Neural cell (in vitro differentiated cells): ENCODE measurements around the gene GTF2IRD1. TPM values are rescaled to one million over a fixed set of nuclear protein-coding genes. Genes with fewer than 3 reads are reported as not detected.

Experiments
- H2AFZ ChIP-seq: fragments of 200-600, 300-800 bp; sonication (generic), shearing (Covaris generic); 2 replicates; pipeline ENCODE4 v1.6.0; 2014; ENCODE audit warnings: low read depth, mild to moderate bottlenecking, antibody characterized with exemption, low read length, moderate library complexity
- H3F3A ChIP-seq: fragments of 200-600 bp; shearing (Covaris generic); 2 replicates; pipeline ENCODE4 v1.6.1; 2016; ENCODE audit warnings: mild to moderate bottlenecking, moderate library complexity, mixed read lengths, antibody characterized with exemption, low read length; ENCODE audit not compliant: insufficient read depth, poor library complexity, severe bottlenecking
- H3K27ac ChIP-seq: fragments of 200-600, 300-800 bp; sonication (generic), shearing (Covaris generic); 2 replicates; pipeline ENCODE4 v1.5.1; 2014; ENCODE audit warnings: mild to moderate bottlenecking, low read length, moderate library complexity
- H3K27me3 ChIP-seq: fragments of 300-800, 200-600 bp; sonication (generic), shearing (Covaris generic); 2 replicates; pipeline ENCODE4 v1.6.0; 2014; ENCODE audit warnings: mild to moderate bottlenecking, low read depth, low read length, moderate library complexity; ENCODE audit not compliant: insufficient read depth
- H3K36me3 ChIP-seq: fragments of 300-800, 200-600 bp; sonication (generic), shearing (Covaris generic); 2 replicates; pipeline ENCODE4 v1.5.1; 2014; ENCODE audit warnings: mild to moderate bottlenecking, antibody characterized with exemption, low read length, moderate library complexity; ENCODE audit not compliant: insufficient read depth
- H3K4me2 ChIP-seq: fragments of 300-800, 200-600 bp; sonication (generic), shearing (Covaris generic); 2 replicates; pipeline ENCODE4 v1.6.0; 2014; ENCODE audit warnings: mild to moderate bottlenecking, low read length
- H3K4me3 ChIP-seq: fragments of 300-800, 200-600 bp; sonication (generic), shearing (Covaris generic); 2 replicates; pipeline ENCODE4 v1.5.1; 2014; ENCODE audit warnings: mild to moderate bottlenecking, low read length, moderate library complexity
- H3K79me2 ChIP-seq: fragments of 200-600 bp; shearing (Covaris generic); replicated peaks from 2 replicates; pipeline ENCODE4 v1.6.0; 2014; ENCODE audit warnings: mild to moderate bottlenecking, low read length, moderate library complexity; ENCODE audit not compliant: insufficient read depth
- H3K9ac ChIP-seq: fragments of 300-800, 200-600 bp; sonication (generic), shearing (Covaris generic); 2 replicates; pipeline ENCODE4 v1.6.1; 2016; ENCODE audit warnings: mild to moderate bottlenecking, low read length, mixed read lengths
- H3K9me2 ChIP-seq: fragments of 200-600 bp; shearing (Covaris generic); 2 replicates; pipeline ENCODE4 v1.6.1; 2016; ENCODE audit warnings: mild to moderate bottlenecking, low read length, mixed read lengths; ENCODE audit not compliant: insufficient read depth
- H3K9me3 ChIP-seq: fragments of 200-600, 300-800 bp; sonication (generic), shearing (Covaris generic); 2 replicates; pipeline ENCODE4 v1.6.1; 2016; ENCODE audit warnings: mild to moderate bottlenecking, mixed run types, low read length, moderate library complexity, mixed read lengths
- H4K20me1 ChIP-seq: fragments of 200-600 bp; shearing (Covaris generic); 2 replicates; pipeline ENCODE4 v1.6.1; 2016; ENCODE audit warnings: mild to moderate bottlenecking, mixed run types; ENCODE audit not compliant: insufficient read depth
- EP300 ChIP-seq: fragments of 450-650 bp; conservative IDR thresholded peaks from 2 replicates; pipeline ENCODE4 v1.6.1; 2014; ENCODE audit warnings: antibody characterized with exemption, mild to moderate bottlenecking, moderate library complexity; ENCODE audit not compliant: poor library complexity, severe bottlenecking
- EZH2 ChIP-seq: fragments of 200-600, 300-800 bp; shearing (Covaris generic), sonication (generic); IDR thresholded peaks from 2 replicates; pipeline ENCODE4 v1.6.1; 2014; ENCODE audit warnings: antibody characterized with exemption, low read length, borderline replicate concordance, mild to moderate bottlenecking; ENCODE audit not compliant: insufficient read depth, poor library complexity, severe bottlenecking
- SMC3 ChIP-seq: fragments of 450-650 bp; conservative IDR thresholded peaks from 2 replicates; pipeline ENCODE4 v1.6.1; 2014; ENCODE audit warnings: antibody characterized with exemption, mild to moderate bottlenecking, moderate library complexity; ENCODE audit not compliant: poor library complexity
- TAF1 ChIP-seq: IDR thresholded peaks from 2 replicates; pipeline ENCODE4 v1.6.1; 2012; ENCODE audit warnings: low read depth
- polyA plus RNA-seq: library from polyadenylated mRNA; depleted of rRNA; stranded (reverse); fragments of >200 nt; gene quantifications from 2 replicates; pipeline ENCODE4 v1.2.3, GENCODE V29; 2014
- TF ChIP-seq, protein P1 (sequence below): fragments of 450-650 bp; IDR thresholded peaks from 2 replicates; pipeline ENCODE4 v1.5.1; 2014; ENCODE audit warnings: antibody characterized with exemption, mild to moderate bottlenecking, moderate library complexity; ENCODE audit not compliant: poor library complexity, severe bottlenecking
- TF ChIP-seq, protein P2 (sequence below): IDR thresholded peaks from 2 replicates; pipeline ENCODE4 v1.6.1; 2012; ENCODE audit warnings: borderline replicate concordance

GTF2IRD1 gene
- polyA plus RNA-seq, 1 donor from 2014 or later: 31.9 TPM

DNA sequence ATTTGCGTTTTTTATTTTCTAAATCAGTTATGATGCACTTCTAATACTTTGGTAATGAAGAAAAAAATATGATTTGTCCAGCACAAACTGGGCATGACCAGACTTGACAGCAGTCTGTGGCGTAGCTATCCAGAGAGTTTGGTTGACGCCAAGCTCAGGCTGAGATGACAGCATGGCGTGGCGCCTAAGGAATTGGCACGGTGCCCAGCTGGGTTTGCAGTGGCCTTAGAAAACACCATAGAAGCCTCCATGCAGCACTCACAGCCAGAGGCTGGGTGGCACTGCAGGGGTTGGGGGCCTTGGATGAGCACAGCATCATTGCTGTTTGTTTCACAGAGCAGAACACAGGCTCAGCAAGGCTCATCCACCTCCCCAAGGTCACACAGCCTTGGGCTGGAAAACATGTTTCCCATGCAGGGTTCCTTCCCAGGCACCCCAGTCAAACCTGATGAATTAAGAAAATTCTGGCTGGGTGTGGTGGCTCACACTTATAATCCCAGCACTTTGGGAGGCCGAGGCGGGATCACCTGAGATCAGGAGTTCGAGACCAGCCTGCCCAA, 88.9 kb downstream of the GTF2IRD1 start:
- no peaks in the 10 kb centered on the region for H4K20me1 ChIP-seq
- no peaks in the 10 kb centered on the region for H3K9me3 ChIP-seq
- H3K79me2 ChIP-seq: no peaks in the 10 kb centered on the region
- no peaks in the 10 kb centered on the region for H3F3A ChIP-seq
- H3K4me3 ChIP-seq: no peak overlapping the region
- TF ChIP-seq EZH2: no peak
- TF ChIP-seq, protein P1, sequence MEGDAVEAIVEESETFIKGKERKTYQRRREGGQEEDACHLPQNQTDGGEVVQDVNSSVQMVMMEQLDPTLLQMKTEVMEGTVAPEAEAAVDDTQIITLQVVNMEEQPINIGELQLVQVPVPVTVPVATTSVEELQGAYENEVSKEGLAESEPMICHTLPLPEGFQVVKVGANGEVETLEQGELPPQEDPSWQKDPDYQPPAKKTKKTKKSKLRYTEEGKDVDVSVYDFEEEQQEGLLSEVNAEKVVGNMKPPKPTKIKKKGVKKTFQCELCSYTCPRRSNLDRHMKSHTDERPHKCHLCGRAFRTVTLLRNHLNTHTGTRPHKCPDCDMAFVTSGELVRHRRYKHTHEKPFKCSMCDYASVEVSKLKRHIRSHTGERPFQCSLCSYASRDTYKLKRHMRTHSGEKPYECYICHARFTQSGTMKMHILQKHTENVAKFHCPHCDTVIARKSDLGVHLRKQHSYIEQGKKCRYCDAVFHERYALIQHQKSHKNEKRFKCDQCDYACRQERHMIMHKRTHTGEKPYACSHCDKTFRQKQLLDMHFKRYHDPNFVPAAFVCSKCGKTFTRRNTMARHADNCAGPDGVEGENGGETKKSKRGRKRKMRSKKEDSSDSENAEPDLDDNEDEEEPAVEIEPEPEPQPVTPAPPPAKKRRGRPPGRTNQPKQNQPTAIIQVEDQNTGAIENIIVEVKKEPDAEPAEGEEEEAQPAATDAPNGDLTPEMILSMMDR: no peak
- no peak for TF ChIP-seq EP300
- TF ChIP-seq TAF1: no peak
- TF ChIP-seq, protein P2, sequence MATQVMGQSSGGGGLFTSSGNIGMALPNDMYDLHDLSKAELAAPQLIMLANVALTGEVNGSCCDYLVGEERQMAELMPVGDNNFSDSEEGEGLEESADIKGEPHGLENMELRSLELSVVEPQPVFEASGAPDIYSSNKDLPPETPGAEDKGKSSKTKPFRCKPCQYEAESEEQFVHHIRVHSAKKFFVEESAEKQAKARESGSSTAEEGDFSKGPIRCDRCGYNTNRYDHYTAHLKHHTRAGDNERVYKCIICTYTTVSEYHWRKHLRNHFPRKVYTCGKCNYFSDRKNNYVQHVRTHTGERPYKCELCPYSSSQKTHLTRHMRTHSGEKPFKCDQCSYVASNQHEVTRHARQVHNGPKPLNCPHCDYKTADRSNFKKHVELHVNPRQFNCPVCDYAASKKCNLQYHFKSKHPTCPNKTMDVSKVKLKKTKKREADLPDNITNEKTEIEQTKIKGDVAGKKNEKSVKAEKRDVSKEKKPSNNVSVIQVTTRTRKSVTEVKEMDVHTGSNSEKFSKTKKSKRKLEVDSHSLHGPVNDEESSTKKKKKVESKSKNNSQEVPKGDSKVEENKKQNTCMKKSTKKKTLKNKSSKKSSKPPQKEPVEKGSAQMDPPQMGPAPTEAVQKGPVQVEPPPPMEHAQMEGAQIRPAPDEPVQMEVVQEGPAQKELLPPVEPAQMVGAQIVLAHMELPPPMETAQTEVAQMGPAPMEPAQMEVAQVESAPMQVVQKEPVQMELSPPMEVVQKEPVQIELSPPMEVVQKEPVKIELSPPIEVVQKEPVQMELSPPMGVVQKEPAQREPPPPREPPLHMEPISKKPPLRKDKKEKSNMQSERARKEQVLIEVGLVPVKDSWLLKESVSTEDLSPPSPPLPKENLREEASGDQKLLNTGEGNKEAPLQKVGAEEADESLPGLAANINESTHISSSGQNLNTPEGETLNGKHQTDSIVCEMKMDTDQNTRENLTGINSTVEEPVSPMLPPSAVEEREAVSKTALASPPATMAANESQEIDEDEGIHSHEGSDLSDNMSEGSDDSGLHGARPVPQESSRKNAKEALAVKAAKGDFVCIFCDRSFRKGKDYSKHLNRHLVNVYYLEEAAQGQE: no peak
- H3K36me3 ChIP-seq: no peaks in the 10 kb centered on the region
- no peaks in the 10 kb centered on the region for H3K27me3 ChIP-seq
- H3K9ac ChIP-seq: no peak overlapping the region
- H3K9me2 ChIP-seq: no peaks in the 10 kb centered on the region
- no peak overlapping the region for H3K27ac ChIP-seq
- no peak overlapping the region for H3K4me2 ChIP-seq
- H2AFZ ChIP-seq: no peak overlapping the region

- H3K27ac ChIP-seq: no peak overlapping the region
- H2AFZ ChIP-seq: no peak overlapping the region
- H3K9me2 ChIP-seq: no peaks in the 10 kb centered on the region
- H3K4me3 ChIP-seq: no peak overlapping the region
- no peaks in the 10 kb centered on the region for H3K27me3 ChIP-seq
- no peaks in the 10 kb centered on the region for H3K9me3 ChIP-seq
- H3K36me3 ChIP-seq: no peaks in the 10 kb centered on the region
- no peaks in the 10 kb centered on the region for H3F3A ChIP-seq
- H3K4me2 ChIP-seq: no peak overlapping the region
- no peak overlapping the region for H3K9ac ChIP-seq
- no peaks in the 10 kb centered on the region for H4K20me1 ChIP-seq
- peak; percentile 41 for TF ChIP-seq SMC3
- no peak for TF ChIP-seq EP300
- TF ChIP-seq, protein P1: peak; percentile 51
- no peaks in the 10 kb centered on the region for H3K79me2 ChIP-seq
Measured at GRCh38 chr7:74544706-74545469, 91.2 kb downstream of the GTF2IRD1 start.
